ENCODE data around the gene SRM.
"Not testable (repeated sequence)": the region's sequence is repeated elsewhere in the genome, so short reads cannot be mapped to it uniquely, and the experiment has no call there.

SRM gene

GRCh38 chr1:11024154-11024873 lies 35.5 kb downstream of the SRM start:
- Histone ChIP-seq H2BK15ac (ENCODE audit: low read depth, poor library complexity, severe bottlenecking) (no peak overlapping the region), H4K91ac (ENCODE audit: low read length) (no peak overlapping the region), H2AFZ (ENCODE audit: low read depth, low read length) (no peak overlapping the region), H3K4me2 (ENCODE audit: low read length, poor library complexity, severe bottlenecking) (no peak overlapping the region), H4K8ac (ENCODE audit: low read length) (no peak overlapping the region), H3K27me3 (ENCODE audit: control insufficient read depth in 1 of 2, insufficient read depth in 1 of 2, low read length in 2 of 2) (no peaks in the 10 kb centered on the region), H3K27ac (ENCODE audit: low read length, poor library complexity, severe bottlenecking) (no peak overlapping the region), H3K23ac (ENCODE audit: low read length in 2 of 2) (no peak overlapping the region), H3K14ac (ENCODE audit: low read length in 2 of 2) (no peak overlapping the region), H3K4ac (ENCODE audit: low read depth in 1 of 2, low read length in 2 of 2) (no peak overlapping the region), H3K18ac (ENCODE audit: low read depth in 1 of 2, low read length in 2 of 2) (no peak overlapping the region), H3K36me3 (ENCODE audit: control insufficient read depth in 1 of 2, insufficient read depth in 2 of 2, low read depth in 1 of 2, low read length in 2 of 2) (peaks cover 41 to 88% of the 10 kb centered on the region in 2 experiments), H2BK120ac (ENCODE audit: low read depth, low read length) (no peak overlapping the region), H3K9me3 (ENCODE audit: control insufficient read depth, low read length) (no peaks in the 10 kb centered on the region), H3K9ac (ENCODE audit: low read length) (no peak overlapping the region), H3K4me1 (ENCODE audit: control insufficient read depth, insufficient read depth, low read depth, low read length) (no peaks in the 10 kb centered on the region), H3K4me3 (ENCODE audit: insufficient read depth in 1 of 2, low read depth in 1 of 2, low read length in 2 of 2) (no peak overlapping the region), H2BK5ac (ENCODE audit: low read depth, low read length, poor library complexity, severe bottlenecking) (no peak overlapping the region), H2AK5ac (ENCODE audit: low read length, severe bottlenecking) (no peak overlapping the region), H3K79me1 (replicated peaks; ENCODE audit: low read length, poor library complexity, severe bottlenecking) (peaks cover 6% of the 10 kb centered on the region), H2BK12ac (ENCODE audit: low read length in 2 of 2) (no peak overlapping the region)
- WGBS, result over 99% methylated on average over 2 of the region's 3 CpGs
- DNase-seq, result no peak

GRCh38 chr1:11023201-11023600 lies 36.6 kb downstream of the SRM start:
- H3K27me3 ChIP-seq (ENCODE audit: control insufficient read depth in 1 of 2, insufficient read depth in 1 of 2, low read length in 2 of 2), result no peaks in the 10 kb centered on the region
- peaks cover 6% of the 10 kb centered on the region for H3K79me1 ChIP-seq (replicated peaks; ENCODE audit: low read length, poor library complexity, severe bottlenecking)
- H3K9me3 ChIP-seq (ENCODE audit: control insufficient read depth, low read length), result no peaks in the 10 kb centered on the region
- H2BK5ac ChIP-seq (ENCODE audit: low read depth, low read length, poor library complexity, severe bottlenecking), result no peak overlapping the region
- no peak overlapping the region for H2BK12ac ChIP-seq (ENCODE audit: low read length in 2 of 2)
- no peak overlapping the region for H4K8ac ChIP-seq (ENCODE audit: low read length)
- no peak overlapping the region for H3K9ac ChIP-seq (ENCODE audit: low read length)
- no peak overlapping the region for H3K23ac ChIP-seq (ENCODE audit: low read length in 2 of 2)
- no peak overlapping the region for H3K18ac ChIP-seq (ENCODE audit: low read depth in 1 of 2, low read length in 2 of 2)
- no peak overlapping the region for H4K91ac ChIP-seq (ENCODE audit: low read length)
- no peak overlapping the region for H3K14ac ChIP-seq (ENCODE audit: low read length in 2 of 2)
- H3K4me1 ChIP-seq (ENCODE audit: control insufficient read depth, insufficient read depth, low read depth, low read length), result no peaks in the 10 kb centered on the region
- H2AFZ ChIP-seq (ENCODE audit: low read depth, low read length), result no peak overlapping the region
- H3K4me2 ChIP-seq (ENCODE audit: low read length, poor library complexity, severe bottlenecking), result no peak overlapping the region
- H2BK120ac ChIP-seq (ENCODE audit: low read depth, low read length), result no peak overlapping the region
- H3K36me3 ChIP-seq (ENCODE audit: control insufficient read depth in 1 of 2, insufficient read depth in 2 of 2, low read depth in 1 of 2, low read length in 2 of 2), result peaks cover 43 to 98% of the 10 kb centered on the region in 2 experiments
- 98% methylated on average over 14 of the region's 14 CpGs for WGBS
- H2AK5ac ChIP-seq (ENCODE audit: low read length, severe bottlenecking), result no peak overlapping the region
- DNase-seq, result no peak
- H3K27ac ChIP-seq (ENCODE audit: low read length, poor library complexity, severe bottlenecking), result no peak overlapping the region
- no peak overlapping the region for H3K4ac ChIP-seq (ENCODE audit: low read depth in 1 of 2, low read length in 2 of 2)
- H2BK15ac ChIP-seq (ENCODE audit: low read depth, poor library complexity, severe bottlenecking), result no peak overlapping the region
- H3K4me3 ChIP-seq (ENCODE audit: insufficient read depth in 1 of 2, low read depth in 1 of 2, low read length in 2 of 2), result no peak overlapping the region

- Histone ChIP-seq H3K18ac (ENCODE audit: low read depth in 1 of 2, low read length in 2 of 2) (no peak overlapping the region), H2BK5ac (ENCODE audit: low read depth, low read length, poor library complexity, severe bottlenecking) (no peak overlapping the region), H3K23ac (ENCODE audit: low read length in 2 of 2) (no peak overlapping the region), H3K9ac (ENCODE audit: low read length) (no peak overlapping the region), H2BK12ac (ENCODE audit: low read length in 2 of 2) (no peak overlapping the region), H3K9me3 (ENCODE audit: control insufficient read depth, low read length) (no peaks in the 10 kb centered on the region), H3K79me1 (replicated peaks; ENCODE audit: low read length, poor library complexity, severe bottlenecking) (peaks cover 6% of the 10 kb centered on the region), H2BK120ac (ENCODE audit: low read depth, low read length) (no peak overlapping the region), H4K8ac (ENCODE audit: low read length) (no peak overlapping the region), H3K4me3 (ENCODE audit: insufficient read depth in 1 of 2, low read depth in 1 of 2, low read length in 2 of 2) (no peak overlapping the region), H3K4me1 (ENCODE audit: control insufficient read depth, insufficient read depth, low read depth, low read length) (peaks cover 1% of the 10 kb centered on the region), H3K27ac (ENCODE audit: low read length, poor library complexity, severe bottlenecking) (no peak overlapping the region), H3K4me2 (ENCODE audit: low read length, poor library complexity, severe bottlenecking) (no peak overlapping the region), H4K91ac (ENCODE audit: low read length) (no peak overlapping the region), H3K14ac (ENCODE audit: low read length in 2 of 2) (no peak overlapping the region), H2AK5ac (ENCODE audit: low read length, severe bottlenecking) (no peak overlapping the region), H2AFZ (ENCODE audit: low read depth, low read length) (no peak overlapping the region), H3K4ac (ENCODE audit: low read depth in 1 of 2, low read length in 2 of 2) (no peak overlapping the region), H2BK15ac (ENCODE audit: low read depth, poor library complexity, severe bottlenecking) (no peak overlapping the region), H3K27me3 (ENCODE audit: control insufficient read depth in 1 of 2, insufficient read depth in 1 of 2, low read length in 2 of 2) (no peaks in the 10 kb centered on the region), H3K36me3 (ENCODE audit: control insufficient read depth in 1 of 2, insufficient read depth in 2 of 2, low read depth in 1 of 2, low read length in 2 of 2) (peaks cover 49 to 91% of the 10 kb centered on the region in 2 experiments)
- DNase-seq, result no peak
- WGBS, result 97% methylated on average over 2 of the region's 7 CpGs
These were observed 39.8 kb downstream of the SRM start for GRCh38 chr1:11019971-11020370.

- H2BK5ac ChIP-seq (ENCODE audit: low read depth, low read length, poor library complexity, severe bottlenecking); H2AFZ ChIP-seq (ENCODE audit: low read depth, low read length); H4K8ac ChIP-seq (ENCODE audit: low read length); H3K4ac ChIP-seq (ENCODE audit: low read depth in 1 of 2, low read length in 2 of 2); DNase-seq; H3K23ac ChIP-seq (ENCODE audit: low read length in 2 of 2); H2AK5ac ChIP-seq (ENCODE audit: low read length, severe bottlenecking); H3K9me3 ChIP-seq (ENCODE audit: control insufficient read depth, low read length); H2BK12ac ChIP-seq (ENCODE audit: low read length in 2 of 2); H2BK120ac ChIP-seq (ENCODE audit: low read depth, low read length); H3K27me3 ChIP-seq (ENCODE audit: control insufficient read depth in 1 of 2, insufficient read depth in 1 of 2, low read length in 2 of 2); H4K91ac ChIP-seq (ENCODE audit: low read length); H3K79me1 ChIP-seq (replicated peaks; ENCODE audit: low read length, poor library complexity, severe bottlenecking); H3K4me2 ChIP-seq (ENCODE audit: low read length, poor library complexity, severe bottlenecking); H3K4me1 ChIP-seq (ENCODE audit: control insufficient read depth, insufficient read depth, low read depth, low read length); H2BK15ac ChIP-seq (ENCODE audit: low read depth, poor library complexity, severe bottlenecking); H3K14ac ChIP-seq (ENCODE audit: low read length in 2 of 2); H3K18ac ChIP-seq (ENCODE audit: low read depth in 1 of 2, low read length in 2 of 2); H3K27ac ChIP-seq (ENCODE audit: low read length, poor library complexity, severe bottlenecking); H3K4me3 ChIP-seq (ENCODE audit: insufficient read depth in 1 of 2, low read depth in 1 of 2, low read length in 2 of 2): not testable (repeated sequence)
- WGBS, result 97% methylated on average over 8 of the region's 8 CpGs
- H3K9ac ChIP-seq (ENCODE audit: low read length), result peak overlapping the region; percentile 13
- H3K36me3 ChIP-seq (ENCODE audit: control insufficient read depth in 1 of 2, insufficient read depth in 2 of 2, low read depth in 1 of 2, low read length in 2 of 2), result peaks cover 55 to 91% of the 10 kb centered on the region in 2 experiments
These were observed 40.5 kb downstream of the SRM start for GRCh38 chr1:11019358-11019757.

Data from mesenchymal stem cell (in vitro differentiated cells and primary cell).